Astrocyte of the cerebellum (primary cell): ENCODE data around the gene RPL36A.

ENCODE experiments used
- DNase-seq: peaks from one replicate; pipeline ENCODE4 v3.0.0-alpha.2; 2011; ENCODE audit warnings: low read depth
- H3K4me3 ChIP-seq: 2 replicates; pipeline ENCODE4 v1.5.1; 2011; ENCODE audit warnings: mild to moderate bottlenecking, low read depth, low read length, moderate library complexity
- CTCF ChIP-seq: IDR thresholded peaks from 2 replicates; pipeline ENCODE4 v1.5.1; 2012; ENCODE audit warnings: low read length, low read depth, moderate library complexity, mild to moderate bottlenecking; ENCODE audit errors: missing control alignments
- in situ Hi-C: cut with HindIII; loops from 2 replicates; pipeline ENCODE4 v1.10.0; 2017; ENCODE audit warnings: low sequenced_read_pairs

RPL36A gene

GRCh38 chrX:101388604-101389003 is 2.2 kb upstream of the RPL36A start:
- in situ Hi-C loops, result no loop called here
- no peak for DNase-seq
- no peak for TF ChIP-seq CTCF
- no peak overlapping the region for H3K4me3 ChIP-seq

DNA sequence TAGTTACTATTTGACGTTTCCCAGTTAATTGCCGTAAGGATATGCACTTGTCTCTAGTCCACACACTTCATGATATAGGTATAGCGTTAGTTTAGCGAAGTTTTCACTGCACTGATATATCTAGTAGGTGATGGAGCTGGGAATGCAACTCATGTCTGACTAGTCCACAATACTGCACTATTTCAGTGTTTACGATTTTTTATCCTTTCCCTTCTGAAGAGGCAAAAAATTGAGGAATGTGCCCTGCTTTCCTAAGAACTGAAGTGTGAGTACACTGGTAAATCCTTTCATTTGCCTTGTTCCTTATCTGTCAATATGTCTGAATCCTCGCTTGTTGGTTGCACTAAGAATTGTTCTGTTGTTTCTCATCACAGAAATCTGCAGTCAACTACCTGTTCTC is 1.0 kb downstream of the RPL36A start:
- DNase-seq, result no peak
- in situ Hi-C loops, result no loop called here
- peak overlapping the region; percentile 59 for H3K4me3 ChIP-seq
- no peak for TF ChIP-seq CTCF

DNA sequence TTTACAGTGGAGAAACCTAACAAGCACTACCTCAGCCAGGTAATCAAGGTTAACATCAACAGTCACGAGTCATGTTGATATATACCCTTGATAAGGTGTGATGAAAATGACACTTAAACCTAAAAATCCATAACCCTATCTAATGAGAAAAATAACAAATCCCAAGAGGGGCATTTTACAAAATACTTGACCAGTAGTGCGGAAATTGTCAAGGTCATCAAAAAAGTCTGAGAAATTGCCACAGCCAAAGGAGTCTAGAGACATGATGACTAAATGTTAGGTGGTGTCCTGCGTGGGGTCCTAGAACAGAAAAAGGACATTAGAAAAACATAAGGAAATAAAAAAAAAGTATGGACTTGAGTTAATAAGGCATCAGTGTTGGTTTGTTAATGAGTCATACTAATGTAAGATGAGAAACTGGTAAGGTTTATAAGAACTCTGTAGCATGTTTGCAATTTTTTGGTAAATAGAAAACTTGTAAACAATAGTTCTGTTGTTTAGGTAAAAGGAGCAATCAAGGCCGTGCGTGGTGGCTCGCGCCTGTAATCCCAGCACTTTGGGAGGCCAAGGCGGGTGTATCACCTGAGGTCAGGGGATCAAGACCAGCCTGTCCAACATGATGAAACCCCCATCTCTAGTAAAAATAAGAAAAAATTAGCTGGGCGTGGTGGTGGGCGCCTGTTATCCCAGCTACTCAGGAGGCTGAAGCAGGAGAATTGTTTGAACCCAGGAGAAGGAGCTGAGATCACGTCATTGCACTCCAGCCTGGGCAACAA is 2.9 kb downstream of the RPL36A start:
- in situ Hi-C loops, result no loop called here
- no peak overlapping the region for H3K4me3 ChIP-seq
- no peak for TF ChIP-seq CTCF
- no peak for DNase-seq

- no peak for DNase-seq
- no peak overlapping the region for H3K4me3 ChIP-seq
- TF ChIP-seq CTCF, result no peak
- in situ Hi-C loops, result no loop called here
Observed at GRCh38 chrX:101394372-101394771, 3.6 kb downstream of the RPL36A start.

DNA sequence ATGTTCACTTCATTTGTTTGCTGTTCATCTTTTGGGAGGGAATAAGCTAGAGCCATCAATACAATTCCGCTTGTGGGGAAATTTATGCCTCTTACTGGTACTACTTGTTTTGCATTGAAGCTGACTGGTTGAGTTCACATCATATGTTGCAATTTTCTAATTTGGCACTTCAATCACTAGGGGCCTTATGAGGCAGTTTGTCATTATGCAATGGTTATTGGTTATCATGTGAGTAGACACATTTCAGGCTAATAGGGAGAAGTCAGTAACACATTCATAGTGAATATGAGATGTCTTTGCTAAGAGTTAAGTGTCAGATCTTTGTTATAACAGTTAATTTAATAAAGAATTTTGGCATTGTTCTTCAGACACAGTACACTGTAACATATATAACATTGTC is 5.0 kb downstream of the RPL36A start:
- TF ChIP-seq CTCF, result no peak
- H3K4me3 ChIP-seq, result no peak overlapping the region
- in situ Hi-C loops, result no loop called here
- no peak for DNase-seq

- no peak overlapping the region for H3K4me3 ChIP-seq
- no peak for DNase-seq
- no peak for TF ChIP-seq CTCF
- in situ Hi-C loops, result no loop called here
Observed at GRCh38 chrX:101397779-101398178, 7.0 kb downstream of the RPL36A start.

GRCh38 chrX:101398694-101399093 is 7.9 kb downstream of the RPL36A start:
- no peak for DNase-seq
- H3K4me3 ChIP-seq, result no peak overlapping the region
- TF ChIP-seq CTCF, result no peak
- in situ Hi-C loops, result no loop called here
